Naive thymus-derived CD4-positive, alpha-beta T cell (primary cell): Measurements from ENCODE around the gene PRX. TPM values are rescaled to one million over a fixed set of nuclear protein-coding genes. Genes with fewer than 3 reads are reported as not detected.
A peak's percentile ranks its signal among the peaks of the same experiment; 100 is the strongest.
"Not testable (repeated sequence)": the region's sequence is repeated elsewhere in the genome, so short reads cannot be mapped to it uniquely, and the experiment has no call there.

Source experiments
- ATAC-seq: fragments of 150-1000 bp; cut with Tn5 transposase; 2 replicates; pipeline ENCODE4 v1.10.0; 2021; ENCODE audit warnings: mild to moderate bottlenecking, moderate library complexity
- CTCF ChIA-PET: fragments of 350-600 bp; sonication (Branson Sonifier 250); formaldehyde crosslinking; loops from one replicate; lab custom pipeline; 2021; ENCODE audit warnings: antibody characterized with exemption; lab: Charles Lee
- POLR2A ChIA-PET: fragments of 350-600 bp; sonication (Branson Sonifier 250); formaldehyde crosslinking; loops from one replicate; lab custom pipeline; 2021; ENCODE audit warnings: antibody characterized with exemption, inconsistent platforms; lab: Charles Lee
- DNase-seq, 9 donors: peaks; one replicate each; pipeline versions ENCODE4 v3.0.0 to v3.0.0-alpha.2; 2020 to 2022; ENCODE audit warnings: mixed read lengths in 1 of 9
- H3K27ac ChIP-seq: one replicate; pipeline ENCODE4 v1.7.0; 2013; ENCODE audit warnings: mild to moderate bottlenecking, low read depth, low read length, moderate library complexity
- H3K27me3 ChIP-seq, 2 donors: one replicate each; pipeline ENCODE4 v1.7.0; 2013; ENCODE audit warnings: low read length in 2 of 2, mild to moderate bottlenecking in 2 of 2, moderate library complexity in 2 of 2; ENCODE audit not compliant: control insufficient read depth in 2 of 2, insufficient read depth in 2 of 2
- H3K36me3 ChIP-seq, 3 experiments: 1 replicate in 2 of 3; 2 replicates in 1 of 3; pipeline ENCODE4 v1.7.0; 2013; ENCODE audit warnings: low read length in 3 of 3, mild to moderate bottlenecking in 3 of 3, moderate library complexity in 1 of 3; ENCODE audit not compliant: insufficient read depth in 3 of 3, control insufficient read depth in 2 of 3
- H3K4me1 ChIP-seq, 2 donors: one replicate each; pipeline ENCODE4 v1.7.0; 2013; ENCODE audit warnings: low read length in 2 of 2, mild to moderate bottlenecking in 2 of 2, moderate library complexity in 1 of 2; ENCODE audit not compliant: control insufficient read depth in 2 of 2, insufficient read depth in 2 of 2
- H3K4me3 ChIP-seq: 2 replicates; pipeline ENCODE4 v1.7.0; 2013; ENCODE audit warnings: mild to moderate bottlenecking, low read length
- H3K9me3 ChIP-seq, 3 experiments: 1 replicate in 2 of 3; 2 replicates in 1 of 3; pipeline ENCODE4 v1.7.0; 2013; ENCODE audit warnings: low read length in 3 of 3; ENCODE audit not compliant: control insufficient read depth in 2 of 3
- H3K27ac Mint-ChIP-seq, 9 donors: one replicate each; pipeline ENCODE4 v1.8.0; 2020 to 2022; ENCODE audit warnings: mixed read lengths in 9 of 9, mild to moderate bottlenecking in 8 of 9, moderate library complexity in 5 of 9, inconsistent platforms in 2 of 9
- H3K27me3 Mint-ChIP-seq, 5 donors: one replicate each; pipeline ENCODE4 v1.8.0; 2021 to 2022; ENCODE audit warnings: mixed read lengths in 5 of 5, mild to moderate bottlenecking in 1 of 5
- H3K36me3 Mint-ChIP-seq, 5 donors: one replicate each; pipeline ENCODE4 v1.8.0; 2020 to 2022; ENCODE audit warnings: mixed read lengths in 5 of 5, mild to moderate bottlenecking in 3 of 5, inconsistent platforms in 1 of 5
- H3K4me1 Mint-ChIP-seq, 7 donors: one replicate each; pipeline ENCODE4 v1.8.0; 2020 to 2022; ENCODE audit warnings: mixed read lengths in 7 of 7, mild to moderate bottlenecking in 3 of 7, inconsistent platforms in 1 of 7
- H3K4me3 Mint-ChIP-seq, 10 donors: one replicate each; pipeline ENCODE4 v1.8.0; 2020 to 2022; ENCODE audit warnings: mild to moderate bottlenecking in 10 of 10, mixed read lengths in 10 of 10, moderate library complexity in 6 of 10, inconsistent platforms in 2 of 10
- H3K9me3 Mint-ChIP-seq, 11 donors: one replicate each; pipeline ENCODE4 v1.8.0; 2020 to 2022; ENCODE audit warnings: mixed read lengths in 11 of 11, mild to moderate bottlenecking in 4 of 11, inconsistent platforms in 1 of 11, moderate library complexity in 1 of 11
- intact Hi-C, 2 donors: fragments of 100-400 bp; cut with micrococcal nuclease; formaldehyde crosslinking; loops; one replicate each; pipeline ENCODE4 v1.15.1; 2023
- polyA plus RNA-seq, 2 donors: library from polyadenylated mRNA; unstranded; fragments of 300-500 nt; fragmentation: Illumina TruSeq; gene quantifications; one replicate each; pipeline ENCODE4 v1.2.3, GENCODE V29; 2021
- total RNA-seq, 6 experiments: library from RNA in 5 of 6; stranded (reverse) in 5 of 6; gene quantifications; 1 replicate in 5 of 6; 2 replicates in 1 of 6; pipeline ENCODE4 v1.2.3 and lab custom pipeline; 2021 to 2026

The PRX gene
- total and polyA plus RNA-seq, 7 experiments from 2014 or later = 0.14 to 4.0 (median 1.9) TPM

- Histone ChIP-seq H3K27ac (no peak overlapping the region), H3K4me1 (no peaks in the 10 kb centered on the region), H3K27me3 (no peaks in the 10 kb centered on the region), H3K9me3 (no peaks in the 10 kb centered on the region), H3K36me3 (peaks cover 0 to 80% (median 0%) of the 10 kb centered on the region in 3 experiments), H3K4me3 (no peak overlapping the region)
- DNase-seq = no peak
- Mint-ChIP-seq H3K27ac (peak overlapping the region in 1 of 9 donors; percentile 28), H3K36me3 (peaks cover 3 to 36% (median 13%) of the 10 kb centered on the region in 5 donors), H3K9me3 (no peaks in the 10 kb centered on the region), H3K4me1 (peaks cover 0 to 10% (median 8%) of the 10 kb centered on the region in 7 donors), H3K4me3 (no peak overlapping the region), H3K27me3 (no peaks in the 10 kb centered on the region)
- ChIA-PET POLR2A (no interaction called here), CTCF (no interaction called here)
- intact Hi-C loops = no loop called here
- no peak for ATAC-seq
Observed at GRCh38 chr19:40371802-40372122, 41.4 kb downstream of the PRX start.

- Mint-ChIP-seq H3K36me3 (peaks cover 3 to 36% (median 13%) of the 10 kb centered on the region in 5 donors), H3K4me3 (no peak overlapping the region), H3K27ac (peak overlapping the region in 1 of 9 donors; percentile 14), H3K9me3 (no peaks in the 10 kb centered on the region), H3K4me1 (peaks cover 0 to 10% (median 8%) of the 10 kb centered on the region in 7 donors), H3K27me3 (no peaks in the 10 kb centered on the region)
- CTCF ChIA-PET = no interaction called here
- H3K36me3 ChIP-seq = peaks cover 0 to 80% (median 0%) of the 10 kb centered on the region in 3 experiments
- DNase-seq (no peak), ATAC-seq (no peak)
- H3K9me3 ChIP-seq = no peaks in the 10 kb centered on the region
- H3K4me1 ChIP-seq = no peaks in the 10 kb centered on the region
- POLR2A ChIA-PET = no interaction called here
- intact Hi-C loops = no loop called here
- H3K27me3 ChIP-seq = no peaks in the 10 kb centered on the region
- H3K27ac ChIP-seq = no peak overlapping the region
- no peak overlapping the region for H3K4me3 ChIP-seq
Observed at GRCh38 chr19:40370997-40371801, 42.0 kb downstream of the PRX start.

- Mint-ChIP-seq H3K4me1 (peaks cover 3 to 15% (median 11%) of the 10 kb centered on the region in 7 donors), H3K36me3 (peaks cover 3 to 36% (median 15%) of the 10 kb centered on the region in 5 donors), H3K27ac (peak overlapping the region in 1 of 9 donors; percentile 54)
- DNase-seq, H3K4me1 ChIP-seq, CTCF ChIA-PET, intact Hi-C loops, H3K27ac ChIP-seq, POLR2A ChIA-PET, H3K27me3 ChIP-seq, H3K9me3 ChIP-seq, H3K4me3 ChIP-seq, ATAC-seq, H3K4me3 Mint-ChIP-seq, H3K9me3 Mint-ChIP-seq, H3K27me3 Mint-ChIP-seq: not testable (repeated sequence)
- peaks cover 0 to 79% (median 0%) of the 10 kb centered on the region in 3 experiments for H3K36me3 ChIP-seq
Observed at GRCh38 chr19:40370253-40370652, 42.9 kb downstream of the PRX start.

- ATAC-seq = no peak
- ChIA-PET CTCF (no interaction called here), POLR2A (no interaction called here)
- Histone ChIP-seq H3K4me1 (no peaks in the 10 kb centered on the region), H3K36me3 (peaks cover 0 to 79% (median 0%) of the 10 kb centered on the region in 3 experiments), H3K4me3 (no peak overlapping the region), H3K27me3 (no peaks in the 10 kb centered on the region), H3K27ac (no peak overlapping the region), H3K9me3 (no peaks in the 10 kb centered on the region)
- peaks cover 8 to 19% (median 13%) of the 10 kb centered on the region in 7 donors for H3K4me1 Mint-ChIP-seq
- peak overlapping the region in 1 of 9 donors; percentile 54 for H3K27ac Mint-ChIP-seq
- no peak overlapping the region for H3K4me3 Mint-ChIP-seq
- DNase-seq = no peak
- no peaks in the 10 kb centered on the region for H3K27me3 Mint-ChIP-seq
- intact Hi-C loops = no loop called here
- H3K36me3 Mint-ChIP-seq = peaks cover 3 to 36% (median 19%) of the 10 kb centered on the region in 5 donors
- no peaks in the 10 kb centered on the region for H3K9me3 Mint-ChIP-seq
Observed at GRCh38 chr19:40369797-40370196, 43.4 kb downstream of the PRX start.

- Histone ChIP-seq H3K27me3 (no peaks in the 10 kb centered on the region), H3K9me3 (no peaks in the 10 kb centered on the region)
Observed at GRCh38 chr19:40367577-40368434, 45.4 kb downstream of the PRX start.

GRCh38 chr19:40366697-40367561 is 46.2 kb downstream of the PRX start:
- Mint-ChIP-seq H3K4me3 (peak overlapping the region in 2 of 10 donors; percentile 17 to 29), H3K4me1 (peaks cover 10 to 32% (median 16%) of the 10 kb centered on the region in 7 donors), H3K36me3 (peaks cover 1 to 35% (median 13%) of the 10 kb centered on the region in 5 donors), H3K9me3 (no peaks in the 10 kb centered on the region), H3K27me3 (no peaks in the 10 kb centered on the region), H3K27ac (peak overlapping the region in 1 of 9 donors; percentile 48)
- Histone ChIP-seq H3K27ac (no peak overlapping the region), H3K4me1 (no peaks in the 10 kb centered on the region), H3K9me3 (no peaks in the 10 kb centered on the region), H3K36me3 (peaks cover 0 to 55% (median 0%) of the 10 kb centered on the region in 3 experiments), H3K27me3 (no peaks in the 10 kb centered on the region), H3K4me3 (no peak overlapping the region)
- ChIA-PET POLR2A (no interaction called here), CTCF (no interaction called here)
- ATAC-seq (no peak), DNase-seq (no peak)
- intact Hi-C loops = no loop called here

More at GRCh38 chr19:40367577-40368434, 45.4 kb downstream of the PRX start:
- H3K4me1 ChIP-seq = no peaks in the 10 kb centered on the region
- ATAC-seq = no peak
- Mint-ChIP-seq H3K4me1 (peaks cover 9 to 27% (median 15%) of the 10 kb centered on the region in 7 donors), H3K9me3 (no peaks in the 10 kb centered on the region), H3K27me3 (no peaks in the 10 kb centered on the region), H3K27ac (no peak overlapping the region), H3K36me3 (peaks cover 1 to 31% (median 16%) of the 10 kb centered on the region in 5 donors), H3K4me3 (no peak overlapping the region)
- intact Hi-C loops = no loop called here
- peaks cover 0 to 63% (median 0%) of the 10 kb centered on the region in 3 experiments for H3K36me3 ChIP-seq
- ChIA-PET POLR2A (interaction anchor here (0.6 kb wide), 1 partner anchor 32 kb away, joined by 4 read pairs; no protein-coding TSS in a partner anchor), CTCF (no interaction called here)
- no peak for DNase-seq
- no peak overlapping the region for H3K27ac ChIP-seq
- no peak overlapping the region for H3K4me3 ChIP-seq
